Smooth muscle cell (in vitro differentiated cells): ENCODE results near the gene CREB3. TPM values are rescaled to one million over a fixed set of nuclear protein-coding genes. Genes with fewer than 3 reads are reported as not detected.

Experiments
- DNase-seq: peaks from one replicate; lab custom pipeline; 2025; ENCODE audit not compliant: unreplicated experiment; lab: John Stamatoyannopoulos, UW
- H2AFZ ChIP-seq: fragments of 200-600 bp; sonication (generic); 2 replicates; pipeline ENCODE4 v1.6.0; 2016; ENCODE audit warnings: antibody characterized with exemption, low read depth, mild to moderate bottlenecking
- H3F3A ChIP-seq: fragments of 200-600 bp; sonication (generic); 2 replicates; pipeline ENCODE4 v1.6.0; 2017; ENCODE audit warnings: antibody characterized with exemption, low read depth
- H3K27ac ChIP-seq: fragments of 200-600 bp; sonication (generic); 2 replicates; pipeline ENCODE4 v1.5.1; 2016; ENCODE audit warnings: low read depth, mild to moderate bottlenecking
- H3K27me3 ChIP-seq: fragments of 200-600 bp; sonication (generic); 2 replicates; pipeline ENCODE4 v1.6.1; 2016; ENCODE audit warnings: low read depth, mild to moderate bottlenecking
- H3K36me3 ChIP-seq: fragments of 200-600 bp; sonication (generic); 2 replicates; pipeline ENCODE4 v1.5.1; 2016; ENCODE audit warnings: low read depth
- H3K4me1 ChIP-seq: fragments of 200-600 bp; sonication (generic); 2 replicates; pipeline ENCODE4 v1.5.1; 2016; ENCODE audit warnings: low read depth
- H3K4me2 ChIP-seq: fragments of 200-600 bp; sonication (generic); 2 replicates; pipeline ENCODE4 v1.6.0; 2016; ENCODE audit warnings: mild to moderate bottlenecking
- H3K4me3 ChIP-seq: fragments of 200-600 bp; sonication (generic); 2 replicates; pipeline ENCODE4 v1.5.1; 2016; ENCODE audit warnings: mild to moderate bottlenecking
- H3K79me2 ChIP-seq: fragments of 200-600 bp; sonication (generic); 2 replicates; pipeline ENCODE4 v1.6.0; 2016; ENCODE audit warnings: low read depth, mild to moderate bottlenecking
- H3K9ac ChIP-seq: fragments of 200-600 bp; sonication (generic); 2 replicates; pipeline ENCODE4 v1.6.0; 2016; ENCODE audit warnings: low read depth
- H3K9me3 ChIP-seq: fragments of 200-600 bp; sonication (generic); replicated peaks from 2 replicates; pipeline ENCODE4 v1.5.1; 2016; ENCODE audit warnings: low read depth
- H4K20me1 ChIP-seq: fragments of 200-600 bp; sonication (generic); 2 replicates; pipeline ENCODE4 v1.6.0; 2016; ENCODE audit warnings: low read depth
- WGBS: methylation state at CpG from one replicate; pipeline ENCODE4 v1.1.7; 2016; ENCODE audit warnings: low lambda C conversion rate; 5-methylcytosine and 5-hydroxymethylcytosine counted together
- polyA plus RNA-seq: library from polyadenylated mRNA; unstranded; fragments of >200 nt; fragmentation: Nextera tagmentation; extraction: Ambion mirVana; gene quantifications from 2 replicates; pipeline ENCODE4 v1.2.1, GENCODE V29; 2016
- total RNA-seq: library from RNA; depleted of rRNA; stranded (reverse); fragments of >200 nt; gene quantifications from 2 replicates; pipeline ENCODE4 v1.2.3, GENCODE V29; 2014
- TF ChIP-seq, protein P1 (sequence below): fragments of 200-600 bp; sonication (generic); IDR thresholded peaks from 2 replicates; pipeline ENCODE4 v1.5.1; 2017; ENCODE audit warnings: borderline replicate concordance, mild to moderate bottlenecking, antibody characterized with exemption; ENCODE audit not compliant: insufficient read depth, poor library complexity, severe bottlenecking

The CREB3 gene
- total and polyA plus RNA-seq, 2 experiments from 2014 or later, result 66.9 to 81.0 TPM

DNA sequence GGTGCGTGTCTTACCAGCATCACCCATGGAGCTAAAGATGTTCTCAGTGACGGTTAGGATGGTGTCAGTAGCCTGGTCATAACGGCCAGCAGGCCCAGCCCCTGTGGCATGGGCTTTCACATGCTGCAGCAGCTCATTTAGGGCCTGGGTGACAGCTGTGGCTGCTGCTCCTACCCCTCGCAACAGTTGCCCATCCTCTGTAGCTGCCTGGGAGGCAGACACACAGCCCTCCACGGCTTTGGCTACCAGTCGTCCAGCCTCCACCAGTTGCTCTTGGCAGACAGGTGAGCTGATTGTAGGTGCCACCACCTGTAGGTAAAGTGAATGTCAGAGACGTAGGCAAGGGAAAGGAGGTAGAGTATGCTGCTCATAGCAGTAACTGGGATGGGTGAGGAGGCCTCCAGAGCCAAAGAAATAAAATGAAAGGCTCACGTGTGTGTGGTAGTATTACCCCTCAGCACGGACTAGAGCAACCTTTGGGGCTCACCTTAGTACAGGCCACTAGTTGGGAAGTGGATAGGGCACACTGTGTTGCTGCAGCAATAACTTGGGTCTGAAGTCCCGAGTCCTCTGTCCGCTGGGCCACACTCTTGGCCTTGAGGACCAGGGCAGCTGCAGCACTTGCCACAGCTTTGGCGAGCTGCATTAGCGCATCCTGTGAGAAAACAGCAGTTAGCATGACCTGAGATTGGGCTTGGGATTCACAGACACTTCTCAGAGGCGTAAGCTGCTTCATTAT is 15.2 kb upstream of the CREB3 start:
- WGBS, result 97% methylated on average over 14 of the region's 14 CpGs
- H3K4me2 ChIP-seq, result no peak overlapping the region
- no peak for DNase-seq
- H3K27me3 ChIP-seq, result no peaks in the 10 kb centered on the region
- TF ChIP-seq, protein P1, sequence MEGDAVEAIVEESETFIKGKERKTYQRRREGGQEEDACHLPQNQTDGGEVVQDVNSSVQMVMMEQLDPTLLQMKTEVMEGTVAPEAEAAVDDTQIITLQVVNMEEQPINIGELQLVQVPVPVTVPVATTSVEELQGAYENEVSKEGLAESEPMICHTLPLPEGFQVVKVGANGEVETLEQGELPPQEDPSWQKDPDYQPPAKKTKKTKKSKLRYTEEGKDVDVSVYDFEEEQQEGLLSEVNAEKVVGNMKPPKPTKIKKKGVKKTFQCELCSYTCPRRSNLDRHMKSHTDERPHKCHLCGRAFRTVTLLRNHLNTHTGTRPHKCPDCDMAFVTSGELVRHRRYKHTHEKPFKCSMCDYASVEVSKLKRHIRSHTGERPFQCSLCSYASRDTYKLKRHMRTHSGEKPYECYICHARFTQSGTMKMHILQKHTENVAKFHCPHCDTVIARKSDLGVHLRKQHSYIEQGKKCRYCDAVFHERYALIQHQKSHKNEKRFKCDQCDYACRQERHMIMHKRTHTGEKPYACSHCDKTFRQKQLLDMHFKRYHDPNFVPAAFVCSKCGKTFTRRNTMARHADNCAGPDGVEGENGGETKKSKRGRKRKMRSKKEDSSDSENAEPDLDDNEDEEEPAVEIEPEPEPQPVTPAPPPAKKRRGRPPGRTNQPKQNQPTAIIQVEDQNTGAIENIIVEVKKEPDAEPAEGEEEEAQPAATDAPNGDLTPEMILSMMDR, result no peak
- no peaks in the 10 kb centered on the region for H3K9me3 ChIP-seq
- no peak overlapping the region for H3K9ac ChIP-seq
- no peaks in the 10 kb centered on the region for H3K4me1 ChIP-seq
- H2AFZ ChIP-seq, result no peak overlapping the region
- H3K4me3 ChIP-seq, result no peak overlapping the region
- H3K36me3 ChIP-seq, result peaks cover 25% of the 10 kb centered on the region
- peaks cover 3% of the 10 kb centered on the region for H3F3A ChIP-seq
- no peak overlapping the region for H3K27ac ChIP-seq
- peaks cover 10% of the 10 kb centered on the region for H3K79me2 ChIP-seq
- peaks cover 21% of the 10 kb centered on the region for H4K20me1 ChIP-seq

- no peaks in the 10 kb centered on the region for H3K9me3 ChIP-seq
- WGBS, result 96% methylated on average over 15 of the region's 15 CpGs
- H3K4me1 ChIP-seq, result no peaks in the 10 kb centered on the region
- H3K36me3 ChIP-seq, result peaks cover 25% of the 10 kb centered on the region
- no peaks in the 10 kb centered on the region for H3K27me3 ChIP-seq
- H3F3A ChIP-seq, result no peaks in the 10 kb centered on the region
- DNase-seq, result no peak
- H3K9ac ChIP-seq, result no peak overlapping the region
- H4K20me1 ChIP-seq, result peaks cover 17% of the 10 kb centered on the region
- H2AFZ ChIP-seq, result no peak overlapping the region
- H3K4me2 ChIP-seq, result no peak overlapping the region
- no peak overlapping the region for H3K27ac ChIP-seq
- TF ChIP-seq, protein P1, result no peak
- peaks cover 15% of the 10 kb centered on the region for H3K79me2 ChIP-seq
- H3K4me3 ChIP-seq, result no peak overlapping the region
These were observed 13.6 kb upstream of the CREB3 start for GRCh38 chr9:35718721-35719511.

GRCh38 chr9:35719546-35719945 is 12.9 kb upstream of the CREB3 start:
- Histone ChIP-seq H3K4me1 (no peaks in the 10 kb centered on the region), H3K36me3 (peaks cover 25% of the 10 kb centered on the region), H3F3A (no peaks in the 10 kb centered on the region), H3K79me2 (peaks cover 17% of the 10 kb centered on the region), H3K9me3 (no peaks in the 10 kb centered on the region), H2AFZ (no peak overlapping the region), H3K4me2 (no peak overlapping the region), H3K27ac (no peak overlapping the region), H4K20me1 (peaks cover 13% of the 10 kb centered on the region), H3K27me3 (no peaks in the 10 kb centered on the region), H3K9ac (no peak overlapping the region), H3K4me3 (no peak overlapping the region)
- DNase-seq, result no peak
- TF ChIP-seq, protein P1, result no peak
- 94% methylated on average over 4 of the region's 4 CpGs for WGBS
